ENCODE measurements around the gene GNG14. TPM values are rescaled to one million over a fixed set of nuclear protein-coding genes. Genes with fewer than 3 reads are reported as not detected.

The GNG14 gene
- total RNA-seq, 4 donors from 2014 or later, result not detected

- Histone ChIP-seq H3K9me3 (no peaks in the 10 kb centered on the region), H3K36me3 (no peaks in the 10 kb centered on the region), H3K27ac (no peak overlapping the region), H3K27me3 (no peaks in the 10 kb centered on the region), H3K4me3 (no peak overlapping the region), H3K4me1 (peaks cover 0 to 9% of the 10 kb centered on the region in 2 donors)
- no peak for DNase-seq
- TF ChIP-seq POLR2A (IDR thresholded peaks at IDR 0.05), result no peak
- intact Hi-C loops (cut with DNase I; ENCODE audit: low total_unique reads), result no loop called here
These were observed 35.6 kb upstream of the GNG14 start for GRCh38 chr19:12652219-12652618.

GRCh38 chr19:12655546-12655945 is 32.3 kb upstream of the GNG14 start:
- DNase-seq, result no peak
- intact Hi-C loops (cut with DNase I; ENCODE audit: low total_unique reads), result no loop called here
- Histone ChIP-seq H3K4me3 (no peak overlapping the region), H3K9me3 (no peaks in the 10 kb centered on the region), H3K27ac (no peak overlapping the region), H3K4me1 (no peaks in the 10 kb centered on the region), H3K27me3 (no peaks in the 10 kb centered on the region), H3K36me3 (no peaks in the 10 kb centered on the region)
- TF ChIP-seq CTCF (IDR thresholded peaks at IDR 0.05), result no peak
- no peak for TF ChIP-seq POLR2A (IDR thresholded peaks at IDR 0.05)

- no peak for DNase-seq
- no peaks in the 10 kb centered on the region for H3K36me3 ChIP-seq
- no peaks in the 10 kb centered on the region for H3K4me1 ChIP-seq
- no peaks in the 10 kb centered on the region for H3K27me3 ChIP-seq
- H3K27ac ChIP-seq, result no peak overlapping the region
- no peak overlapping the region for H3K4me3 ChIP-seq
- H3K9me3 ChIP-seq, result no peaks in the 10 kb centered on the region
- TF ChIP-seq CTCF (IDR thresholded peaks at IDR 0.05) (no peak), POLR2A (IDR thresholded peaks at IDR 0.05) (no peak)
- intact Hi-C loops (cut with DNase I; ENCODE audit: low total_unique reads), result no loop called here
These were observed 30.8 kb upstream of the GNG14 start for GRCh38 chr19:12656899-12657571.

- intact Hi-C loops (cut with DNase I; ENCODE audit: low total_unique reads), result no loop called here
- H3K9me3 ChIP-seq, result no peaks in the 10 kb centered on the region
- no peak overlapping the region for H3K27ac ChIP-seq
- no peaks in the 10 kb centered on the region for H3K27me3 ChIP-seq
- no peak for DNase-seq
- H3K4me3 ChIP-seq, result no peak overlapping the region
- TF ChIP-seq POLR2A (IDR thresholded peaks at IDR 0.05), result no peak
- no peak for TF ChIP-seq CTCF (IDR thresholded peaks at IDR 0.05)
- no peaks in the 10 kb centered on the region for H3K36me3 ChIP-seq
- H3K4me1 ChIP-seq, result no peaks in the 10 kb centered on the region
These were observed 29.8 kb upstream of the GNG14 start for GRCh38 chr19:12657966-12658365.

- no peaks in the 10 kb centered on the region for H3K36me3 ChIP-seq
- H3K27ac ChIP-seq, result no peak overlapping the region
- intact Hi-C loops (cut with DNase I; ENCODE audit: low total_unique reads), result no loop called here
- no peak for TF ChIP-seq POLR2A (IDR thresholded peaks at IDR 0.05)
- TF ChIP-seq CTCF (IDR thresholded peaks at IDR 0.05), result no peak
- no peaks in the 10 kb centered on the region for H3K9me3 ChIP-seq
- H3K4me3 ChIP-seq, result no peak overlapping the region
- H3K4me1 ChIP-seq, result no peaks in the 10 kb centered on the region
- DNase-seq, result no peak
- no peaks in the 10 kb centered on the region for H3K27me3 ChIP-seq
These were observed 26.8 kb upstream of the GNG14 start for GRCh38 chr19:12660980-12661379.
